Natural killer cell (primary cell): ENCODE results near the gene MDH1B. TPM values are rescaled to one million over a fixed set of nuclear protein-coding genes. Genes with fewer than 3 reads are reported as not detected.
"Not testable (repeated sequence)": the region's sequence is repeated elsewhere in the genome, so short reads cannot be mapped to it uniquely, and the experiment has no call there.

ENCODE experiments used
- ATAC-seq, 3 donors: fragments of 150-1000 bp in 2 of 3; fragments of 200-7000 bp in 1 of 3; cut with Tn5 transposase; 1 replicate in 1 of 3; 2 replicates in 2 of 3; pipeline ENCODE4 v1.10.0; 2021; ENCODE audit warnings: mild to moderate bottlenecking in 2 of 3, moderate library complexity in 2 of 3
- DNase-seq, 2 donors: peaks; one replicate each; pipeline versions ENCODE4 v3.0.0 to v3.0.0-alpha.2; 2013 to 2021; ENCODE audit warnings: mixed read lengths in 1 of 2
- H3K27ac ChIP-seq: one replicate; pipeline ENCODE4 v1.5.1; 2013; ENCODE audit warnings: mild to moderate bottlenecking, low read length
- H3K27me3 ChIP-seq: one replicate; pipeline ENCODE4 v1.6.1; 2013; ENCODE audit warnings: low read length; ENCODE audit not compliant: control insufficient read depth, insufficient read depth
- H3K36me3 ChIP-seq: one replicate; pipeline ENCODE4 v1.6.1; 2013; ENCODE audit warnings: low read length; ENCODE audit not compliant: control insufficient read depth, insufficient read depth
- H3K4me1 ChIP-seq: one replicate; pipeline ENCODE4 v1.6.1; 2013; ENCODE audit warnings: low read length; ENCODE audit not compliant: control insufficient read depth, insufficient read depth
- H3K4me3 ChIP-seq: one replicate; pipeline ENCODE4 v1.5.1; 2013; ENCODE audit warnings: low read length
- H3K9me3 ChIP-seq: one replicate; pipeline ENCODE4 v1.6.1; 2013; ENCODE audit warnings: low read length; ENCODE audit not compliant: control insufficient read depth, insufficient read depth
- H3K27ac Mint-ChIP-seq, 2 donors: one replicate each; pipeline ENCODE4 v1.8.0; 2022; ENCODE audit warnings: mild to moderate bottlenecking in 2 of 2, mixed read lengths in 2 of 2, moderate library complexity in 1 of 2
- H3K27me3 Mint-ChIP-seq, 2 donors: one replicate each; pipeline ENCODE4 v1.8.0; 2022; ENCODE audit warnings: low read depth in 2 of 2, mixed read lengths in 2 of 2
- H3K36me3 Mint-ChIP-seq: one replicate; pipeline ENCODE4 v1.8.0; 2022; ENCODE audit warnings: mixed read lengths
- H3K4me1 Mint-ChIP-seq, 2 donors: one replicate each; pipeline ENCODE4 v1.8.0; 2022; ENCODE audit warnings: mixed read lengths in 2 of 2
- H3K4me3 Mint-ChIP-seq: one replicate; pipeline ENCODE4 v1.8.0; 2022; ENCODE audit warnings: mild to moderate bottlenecking, moderate library complexity, mixed read lengths
- H3K9me3 Mint-ChIP-seq, 2 donors: one replicate each; pipeline ENCODE4 v1.8.0; 2022; ENCODE audit warnings: mixed read lengths in 2 of 2
- CTCF ChIP-seq: fragments of 200-600 bp; IDR thresholded peaks from one replicate; pipeline ENCODE4 v1.8.0; 2022; ENCODE audit warnings: antibody characterized with exemption
- WGBS: methylation state at CpG from one replicate; pipeline ENCODE4 v1.1.7; 2013; ENCODE audit warnings: missing lambda C conversion rate; ENCODE audit not compliant: insufficient coverage; 5-methylcytosine and 5-hydroxymethylcytosine counted together
- intact Hi-C: fragments of 100-400 bp; cut with micrococcal nuclease; formaldehyde crosslinking; loops from one replicate; pipeline ENCODE4 v1.14.2; 2022
- total RNA-seq, 4 donors: library from RNA; stranded (reverse); fragments of 120-200 nt in 1 of 4; gene quantifications; one replicate each; pipeline versions ENCODE4 v1.2.3 to v1.2.4, GENCODE V29; 2013 to 2022

Gene MDH1B
- total RNA-seq = not detected
- 0.16 TPM for total RNA-seq (2013)

- H3K9me3 Mint-ChIP-seq = no peaks in the 10 kb centered on the region
- intact Hi-C loops = loop anchor here (1.0 to 5.0 kb wide), 4 partner anchors 15 to 862 kb away; partner anchors contain the start of genes CREB1, KLF7 and METTL21A
- peak within 1 kb of the TSS; percentile 86 for H3K27ac ChIP-seq
- no peak for TF ChIP-seq CTCF
- no peaks in the 10 kb centered on the region for H3K36me3 Mint-ChIP-seq
- DNase-seq (peak; percentile 81 to 93), ATAC-seq (peak; percentile 86 to 94 (median 87))
- H3K9me3 ChIP-seq = no peaks in the 10 kb centered on the region
- H3K27me3 Mint-ChIP-seq = peaks cover 0 to 2% of the 10 kb centered on the region in 2 donors
- peak within 1 kb of the TSS; percentile 54 for H3K4me3 ChIP-seq
- WGBS = under 1% methylated on average over 46 of the region's 46 CpGs
- peak within 1 kb of the TSS; percentile 91 for H3K4me3 Mint-ChIP-seq
- H3K27ac Mint-ChIP-seq = peak within 1 kb of the TSS in 1 of 2 donors; percentile 92
- H3K36me3 ChIP-seq = peaks cover 16% of the 10 kb centered on the region
- peaks cover 19 to 22% of the 10 kb centered on the region in 2 donors for H3K4me1 Mint-ChIP-seq
- H3K4me1 ChIP-seq = peaks cover 11% of the 10 kb centered on the region
- H3K27me3 ChIP-seq = peaks cover 2% of the 10 kb centered on the region
Measured at GRCh38 chr2:206765242-206766056, at the start of gene MDH1B, which contains the start of gene FASTKD2. Gene MDH1B, minus strand, starts transcription at chr2:206765328. Its CDS starts 57 bp downstream, at chr2:206765271. Gene FASTKD2, plus strand, starts transcription at chr2:206765606. Its CDS starts 1,088 bp downstream, at chr2:206766694.

GRCh38 chr2:206814498-206814897, 49.4 kb upstream of the MDH1B start:
- ATAC-seq = no peak
- no peak overlapping the region for H3K4me3 Mint-ChIP-seq
- no peaks in the 10 kb centered on the region for H3K36me3 Mint-ChIP-seq
- H3K4me1 Mint-ChIP-seq = no peaks in the 10 kb centered on the region
- Histone ChIP-seq H3K27ac (no peak overlapping the region), H3K4me3 (no peak overlapping the region), H3K36me3 (no peaks in the 10 kb centered on the region), H3K9me3 (no peaks in the 10 kb centered on the region), H3K27me3 (peaks cover 2% of the 10 kb centered on the region), H3K4me1 (no peaks in the 10 kb centered on the region)
- H3K9me3 Mint-ChIP-seq = no peaks in the 10 kb centered on the region
- no peak overlapping the region for H3K27ac Mint-ChIP-seq
- no peak for TF ChIP-seq CTCF
- no peak for DNase-seq
- intact Hi-C loops = no loop called here
- peaks cover 0 to 4% of the 10 kb centered on the region in 2 donors for H3K27me3 Mint-ChIP-seq

GRCh38 chr2:206812471-206812870, 47.3 kb upstream of the MDH1B start:
- H3K4me1 ChIP-seq, H3K4me1 Mint-ChIP-seq, H3K27me3 Mint-ChIP-seq, H3K9me3 ChIP-seq, intact Hi-C loops, DNase-seq, H3K4me3 ChIP-seq, H3K36me3 Mint-ChIP-seq, H3K4me3 Mint-ChIP-seq, H3K27ac Mint-ChIP-seq, H3K9me3 Mint-ChIP-seq, H3K27me3 ChIP-seq, H3K27ac ChIP-seq, H3K36me3 ChIP-seq, ATAC-seq: not testable (repeated sequence)
- over 99% methylated on average over 5 of the region's 5 CpGs for WGBS

DNA sequence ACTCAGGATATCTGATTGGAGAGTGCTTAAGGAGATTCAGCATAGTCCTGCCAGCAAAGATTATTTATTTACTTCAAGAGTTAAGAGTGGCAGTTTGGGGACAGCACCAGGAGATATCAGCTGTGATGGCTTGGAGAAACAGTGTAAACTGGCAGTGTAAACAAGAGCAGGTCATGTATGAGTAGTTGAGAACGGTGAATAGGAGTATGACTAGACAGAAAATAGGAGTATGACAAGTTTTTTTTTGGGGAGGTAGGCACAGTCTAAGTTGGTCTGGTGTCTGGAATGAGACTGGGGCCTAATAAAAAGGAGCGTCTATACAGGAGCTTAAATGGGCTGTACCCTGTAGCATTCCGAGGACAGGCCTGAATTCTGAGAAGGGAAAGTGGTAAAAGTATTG, 42.5 kb upstream of the MDH1B start:
- DNase-seq, H3K4me3 ChIP-seq, H3K9me3 Mint-ChIP-seq, H3K27ac Mint-ChIP-seq, H3K27ac ChIP-seq, ATAC-seq, H3K4me1 Mint-ChIP-seq, H3K9me3 ChIP-seq, H3K36me3 Mint-ChIP-seq, H3K27me3 ChIP-seq, H3K27me3 Mint-ChIP-seq, H3K4me1 ChIP-seq, H3K36me3 ChIP-seq, H3K4me3 Mint-ChIP-seq: not testable (repeated sequence)
- intact Hi-C loops = loop anchor here (10.0 kb wide), 1 partner anchor 547 kb away; no protein-coding TSS in a partner anchor
- WGBS = 73% methylated on average over 1 of the region's 3 CpGs
